ENCODE results near the gene SCLY. TPM values are rescaled to one million over a fixed set of nuclear protein-coding genes. Genes with fewer than 3 reads are reported as not detected.
A peak's percentile ranks its signal among the peaks of the same experiment; 100 is the strongest.

Gene SCLY
- total and polyA plus RNA-seq, 4 donors, result 7.8 to 16.1 (median 12.1) TPM

DNA sequence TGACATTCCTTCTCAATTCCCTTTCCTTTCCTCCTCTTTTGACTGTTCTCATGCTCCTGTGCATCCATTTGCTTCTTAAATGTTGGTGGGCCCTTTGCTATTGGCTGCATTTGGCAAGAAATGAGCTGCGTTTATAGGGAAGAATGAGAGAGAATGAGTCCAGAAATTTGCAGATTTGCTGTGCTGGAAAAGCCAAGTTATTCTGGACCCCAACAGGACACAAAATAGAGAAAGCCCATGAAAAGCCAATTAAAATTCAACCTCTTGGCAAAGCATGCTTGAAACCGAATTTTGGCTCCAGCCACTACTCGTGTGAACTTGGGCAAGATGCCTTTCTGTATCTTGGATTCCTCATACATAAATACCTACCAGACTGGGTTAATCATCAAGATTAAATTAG is 1.3 kb upstream of the SCLY start:
- WGBS, 2 donors, result 91 to 95% methylated on average over 3 of the region's 3 CpGs
- no peaks in the 10 kb centered on the region for H3K9me3 ChIP-seq (ENCODE audit: control insufficient read depth in 4 of 4, insufficient read depth in 3 of 4, low read length in 3 of 4)
- H3K9ac ChIP-seq (ENCODE audit: insufficient read depth in 1 of 2, low read length in 2 of 2), result no peak overlapping the region
- DNase-seq (no peak), ATAC-seq (ENCODE audit: insufficient read depth, low FRiP score) (no peak)
- TF ChIP-seq, protein P1, sequence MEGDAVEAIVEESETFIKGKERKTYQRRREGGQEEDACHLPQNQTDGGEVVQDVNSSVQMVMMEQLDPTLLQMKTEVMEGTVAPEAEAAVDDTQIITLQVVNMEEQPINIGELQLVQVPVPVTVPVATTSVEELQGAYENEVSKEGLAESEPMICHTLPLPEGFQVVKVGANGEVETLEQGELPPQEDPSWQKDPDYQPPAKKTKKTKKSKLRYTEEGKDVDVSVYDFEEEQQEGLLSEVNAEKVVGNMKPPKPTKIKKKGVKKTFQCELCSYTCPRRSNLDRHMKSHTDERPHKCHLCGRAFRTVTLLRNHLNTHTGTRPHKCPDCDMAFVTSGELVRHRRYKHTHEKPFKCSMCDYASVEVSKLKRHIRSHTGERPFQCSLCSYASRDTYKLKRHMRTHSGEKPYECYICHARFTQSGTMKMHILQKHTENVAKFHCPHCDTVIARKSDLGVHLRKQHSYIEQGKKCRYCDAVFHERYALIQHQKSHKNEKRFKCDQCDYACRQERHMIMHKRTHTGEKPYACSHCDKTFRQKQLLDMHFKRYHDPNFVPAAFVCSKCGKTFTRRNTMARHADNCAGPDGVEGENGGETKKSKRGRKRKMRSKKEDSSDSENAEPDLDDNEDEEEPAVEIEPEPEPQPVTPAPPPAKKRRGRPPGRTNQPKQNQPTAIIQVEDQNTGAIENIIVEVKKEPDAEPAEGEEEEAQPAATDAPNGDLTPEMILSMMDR (IDR thresholded peaks at IDR 0.05; ENCODE audit: control extremely low read depth, extremely low read depth), result no peak
- H3K27me3 ChIP-seq (ENCODE audit: control insufficient read depth in 3 of 3, insufficient read depth in 3 of 3, low read length in 2 of 3), result peaks cover 0 to 3% (median 3%) of the 10 kb centered on the region in 3 donors
- H3K4me1 ChIP-seq (ENCODE audit: control insufficient read depth in 5 of 5, insufficient read depth in 5 of 5, low read length in 5 of 5), result peaks cover 2 to 12% (median 6%) of the 10 kb centered on the region in 5 donors
- H3K36me3 ChIP-seq (ENCODE audit: control insufficient read depth in 4 of 4, insufficient read depth in 4 of 4, low read length in 4 of 4), result peaks cover 0 to 3% (median 0%) of the 10 kb centered on the region in 4 donors
- H3K27ac ChIP-seq (ENCODE audit: low read depth in 1 of 2, low read length in 1 of 2), result no peak overlapping the region
- no peak overlapping the region for H3K4me3 ChIP-seq

DNA sequence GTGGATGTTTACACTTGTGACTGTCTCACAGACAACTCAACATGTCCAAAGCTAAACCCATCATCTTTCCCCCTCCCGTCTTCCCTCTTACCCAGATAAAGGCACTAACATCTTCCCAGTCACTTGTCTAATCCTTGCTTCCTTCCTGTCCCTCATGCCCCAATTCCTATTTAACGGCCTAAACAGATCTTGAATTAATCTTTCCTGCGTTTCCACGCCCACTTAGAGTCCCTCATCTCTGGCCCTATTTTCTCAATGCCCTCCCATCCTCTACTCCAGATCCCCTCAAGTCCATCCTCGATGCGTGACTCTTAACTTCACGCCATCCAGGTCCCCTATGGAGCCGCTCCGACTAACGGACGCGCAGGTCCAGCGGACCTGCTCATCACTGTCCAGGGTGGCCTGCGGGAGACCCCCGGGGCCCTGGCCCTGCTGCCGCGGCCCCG is 682 bp upstream of the SCLY start:
- Histone ChIP-seq H3K36me3 (ENCODE audit: control insufficient read depth in 4 of 4, insufficient read depth in 4 of 4, low read length in 4 of 4) (peaks cover 0 to 3% (median 0%) of the 10 kb centered on the region in 4 donors), H3K4me1 (ENCODE audit: control insufficient read depth in 5 of 5, insufficient read depth in 5 of 5, low read length in 5 of 5) (peaks cover 2 to 12% (median 6%) of the 10 kb centered on the region in 5 donors), H3K27ac (ENCODE audit: low read depth in 1 of 2, low read length in 1 of 2) (peak overlapping the region; percentile 88 to 96), H3K4me3 (peak overlapping the region; percentile 68), H3K9me3 (ENCODE audit: control insufficient read depth in 4 of 4, insufficient read depth in 3 of 4, low read length in 3 of 4) (no peaks in the 10 kb centered on the region), H3K9ac (ENCODE audit: insufficient read depth in 1 of 2, low read length in 2 of 2) (peak overlapping the region; percentile 78 to 84), H3K27me3 (ENCODE audit: control insufficient read depth in 3 of 3, insufficient read depth in 3 of 3, low read length in 2 of 3) (peaks cover 0 to 3% (median 3%) of the 10 kb centered on the region in 3 donors)
- peak in 1 of 3 donors; percentile 31 for DNase-seq
- no peak for ATAC-seq (ENCODE audit: insufficient read depth, low FRiP score)
- 1 to 2% methylated on average over 18 of the region's 18 CpGs for WGBS, 2 donors
- TF ChIP-seq, protein P1 (IDR thresholded peaks at IDR 0.05; ENCODE audit: control extremely low read depth, extremely low read depth), result no peak

GRCh38 chr2:238061315-238062202 is 758 bp downstream of the SCLY start:
- Histone ChIP-seq H3K4me1 (ENCODE audit: control insufficient read depth in 5 of 5, insufficient read depth in 5 of 5, low read length in 5 of 5) (peaks cover 2 to 12% (median 6%) of the 10 kb centered on the region in 5 donors), H3K4me3 (peak overlapping the region; percentile 78), H3K27me3 (ENCODE audit: control insufficient read depth in 3 of 3, insufficient read depth in 3 of 3, low read length in 2 of 3) (no peaks in the 10 kb centered on the region), H3K36me3 (ENCODE audit: control insufficient read depth in 4 of 4, insufficient read depth in 4 of 4, low read length in 4 of 4) (peaks cover 0 to 3% (median 0%) of the 10 kb centered on the region in 4 donors), H3K27ac (ENCODE audit: low read depth in 1 of 2, low read length in 1 of 2) (peak overlapping the region; percentile 38 to 64), H3K9me3 (ENCODE audit: control insufficient read depth in 4 of 4, insufficient read depth in 3 of 4, low read length in 3 of 4) (no peaks in the 10 kb centered on the region), H3K9ac (ENCODE audit: insufficient read depth in 1 of 2, low read length in 2 of 2) (peak overlapping the region; percentile 25 to 67)
- WGBS, 2 donors, result 4 to 5% methylated on average over 29 of the region's 29 CpGs
- peak; percentile 33 to 48 (median 38) for DNase-seq
- peak; percentile 2 for ATAC-seq (ENCODE audit: insufficient read depth, low FRiP score)
- TF ChIP-seq, protein P1 (IDR thresholded peaks at IDR 0.05; ENCODE audit: control extremely low read depth, extremely low read depth), result no peak
